Panc1 (cell line): ENCODE measurements around the gene CCNO.

ENCODE experiments used
- POLR2AphosphoS5 ChIP-seq: IDR thresholded peaks from 2 replicates; pipeline ENCODE4 v1.6.1; 2012; ENCODE audit warnings: mild to moderate bottlenecking, low read depth, low read length, moderate library complexity
- TCF7L2 ChIP-seq: IDR thresholded peaks from 2 replicates; pipeline ENCODE4 v1.6.1; 2011; ENCODE audit warnings: mild to moderate bottlenecking, low read depth, low read length, inconsistent platforms
- TF ChIP-seq, protein P1 (sequence below): fragments of 450-650 bp; IDR thresholded peaks from 2 replicates; pipeline ENCODE4 v1.5.1; 2017; ENCODE audit warnings: mild to moderate bottlenecking
- TF ChIP-seq, protein P2 (sequence below), 2 experiments: IDR thresholded peaks; 2 replicates each; pipeline ENCODE4 v1.6.1; 2011 to 2012; ENCODE audit warnings: low read depth in 2 of 2, control low read depth in 1 of 2, low read length in 1 of 2, mild to moderate bottlenecking in 1 of 2, moderate library complexity in 1 of 2; ENCODE audit not compliant: insufficient read depth in 1 of 2

DNA sequence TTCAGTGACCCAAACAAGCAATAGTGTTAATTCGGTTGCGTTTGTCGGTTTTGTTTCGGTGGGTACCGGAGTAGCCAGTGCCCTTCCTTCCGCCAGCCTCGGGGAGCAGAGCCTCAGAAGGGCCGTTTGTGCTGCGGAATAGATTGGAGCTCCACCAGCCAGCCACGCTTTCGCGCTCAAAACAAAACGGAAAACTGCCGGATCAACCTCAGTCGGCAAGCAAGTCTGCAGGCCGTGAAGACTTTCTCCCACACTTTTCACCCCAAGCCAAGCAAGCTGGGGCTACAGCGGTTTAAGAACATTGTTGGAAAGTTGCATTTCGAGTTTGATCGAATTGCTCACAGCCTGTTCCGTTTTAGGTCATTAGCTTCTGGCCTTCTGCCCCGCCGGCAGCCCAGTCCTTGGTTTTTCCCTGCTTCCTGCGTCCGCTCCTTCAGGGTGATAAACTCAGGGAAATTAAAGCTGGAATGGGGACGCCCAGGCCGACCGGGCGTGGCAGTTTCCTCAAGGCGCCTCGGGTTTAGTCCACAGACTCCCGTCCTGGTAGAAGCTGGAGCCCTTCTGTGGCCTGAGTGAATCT is 803 bp upstream of the CCNO start:
- TF ChIP-seq, protein P1, sequence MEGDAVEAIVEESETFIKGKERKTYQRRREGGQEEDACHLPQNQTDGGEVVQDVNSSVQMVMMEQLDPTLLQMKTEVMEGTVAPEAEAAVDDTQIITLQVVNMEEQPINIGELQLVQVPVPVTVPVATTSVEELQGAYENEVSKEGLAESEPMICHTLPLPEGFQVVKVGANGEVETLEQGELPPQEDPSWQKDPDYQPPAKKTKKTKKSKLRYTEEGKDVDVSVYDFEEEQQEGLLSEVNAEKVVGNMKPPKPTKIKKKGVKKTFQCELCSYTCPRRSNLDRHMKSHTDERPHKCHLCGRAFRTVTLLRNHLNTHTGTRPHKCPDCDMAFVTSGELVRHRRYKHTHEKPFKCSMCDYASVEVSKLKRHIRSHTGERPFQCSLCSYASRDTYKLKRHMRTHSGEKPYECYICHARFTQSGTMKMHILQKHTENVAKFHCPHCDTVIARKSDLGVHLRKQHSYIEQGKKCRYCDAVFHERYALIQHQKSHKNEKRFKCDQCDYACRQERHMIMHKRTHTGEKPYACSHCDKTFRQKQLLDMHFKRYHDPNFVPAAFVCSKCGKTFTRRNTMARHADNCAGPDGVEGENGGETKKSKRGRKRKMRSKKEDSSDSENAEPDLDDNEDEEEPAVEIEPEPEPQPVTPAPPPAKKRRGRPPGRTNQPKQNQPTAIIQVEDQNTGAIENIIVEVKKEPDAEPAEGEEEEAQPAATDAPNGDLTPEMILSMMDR = no peak
- no peak for TF ChIP-seq TCF7L2
- no peak for TF ChIP-seq POLR2AphosphoS5
- TF ChIP-seq, protein P2, sequence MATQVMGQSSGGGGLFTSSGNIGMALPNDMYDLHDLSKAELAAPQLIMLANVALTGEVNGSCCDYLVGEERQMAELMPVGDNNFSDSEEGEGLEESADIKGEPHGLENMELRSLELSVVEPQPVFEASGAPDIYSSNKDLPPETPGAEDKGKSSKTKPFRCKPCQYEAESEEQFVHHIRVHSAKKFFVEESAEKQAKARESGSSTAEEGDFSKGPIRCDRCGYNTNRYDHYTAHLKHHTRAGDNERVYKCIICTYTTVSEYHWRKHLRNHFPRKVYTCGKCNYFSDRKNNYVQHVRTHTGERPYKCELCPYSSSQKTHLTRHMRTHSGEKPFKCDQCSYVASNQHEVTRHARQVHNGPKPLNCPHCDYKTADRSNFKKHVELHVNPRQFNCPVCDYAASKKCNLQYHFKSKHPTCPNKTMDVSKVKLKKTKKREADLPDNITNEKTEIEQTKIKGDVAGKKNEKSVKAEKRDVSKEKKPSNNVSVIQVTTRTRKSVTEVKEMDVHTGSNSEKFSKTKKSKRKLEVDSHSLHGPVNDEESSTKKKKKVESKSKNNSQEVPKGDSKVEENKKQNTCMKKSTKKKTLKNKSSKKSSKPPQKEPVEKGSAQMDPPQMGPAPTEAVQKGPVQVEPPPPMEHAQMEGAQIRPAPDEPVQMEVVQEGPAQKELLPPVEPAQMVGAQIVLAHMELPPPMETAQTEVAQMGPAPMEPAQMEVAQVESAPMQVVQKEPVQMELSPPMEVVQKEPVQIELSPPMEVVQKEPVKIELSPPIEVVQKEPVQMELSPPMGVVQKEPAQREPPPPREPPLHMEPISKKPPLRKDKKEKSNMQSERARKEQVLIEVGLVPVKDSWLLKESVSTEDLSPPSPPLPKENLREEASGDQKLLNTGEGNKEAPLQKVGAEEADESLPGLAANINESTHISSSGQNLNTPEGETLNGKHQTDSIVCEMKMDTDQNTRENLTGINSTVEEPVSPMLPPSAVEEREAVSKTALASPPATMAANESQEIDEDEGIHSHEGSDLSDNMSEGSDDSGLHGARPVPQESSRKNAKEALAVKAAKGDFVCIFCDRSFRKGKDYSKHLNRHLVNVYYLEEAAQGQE (IDR thresholded peaks at IDR 0.05; ENCODE audit: insufficient read depth in 1 of 2, low read depth in 2 of 2, low read length in 1 of 2) = no peak
